ENCODE results near the gene LYPLAL1. TPM values are rescaled to one million over a fixed set of nuclear protein-coding genes. Genes with fewer than 3 reads are reported as not detected.

LYPLAL1 gene
- total RNA-seq, 2 donors from 2014 or later: 27.6 to 35.7 TPM

DNA sequence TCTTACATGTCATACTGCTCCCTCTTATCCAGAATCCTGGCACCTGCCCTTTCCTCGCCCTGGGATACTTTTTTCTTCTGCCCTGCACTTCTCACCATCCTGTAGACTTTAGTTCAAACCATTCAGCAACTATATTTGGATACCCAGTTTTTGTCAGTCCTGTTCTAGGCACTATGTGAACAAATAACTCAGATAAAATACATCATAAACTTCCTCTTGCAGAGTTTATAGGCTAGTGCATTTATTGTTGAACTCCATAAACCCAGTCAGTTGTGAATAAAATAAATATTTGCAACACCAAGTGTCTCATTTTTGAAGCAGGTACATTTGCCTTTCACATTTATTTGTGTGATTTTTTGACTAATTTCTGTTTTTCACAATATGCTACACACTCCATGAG is 4.3 kb downstream of the LYPLAL1 start:
- peaks cover 5% of the 10 kb centered on the region for H3K36me3 ChIP-seq (ENCODE audit: control insufficient read depth, insufficient read depth, low read length)
- no peaks in the 10 kb centered on the region for H3K9me3 ChIP-seq (ENCODE audit: control insufficient read depth, low read length)
- DNase-seq: no peak
- no peak overlapping the region for H3K4me3 ChIP-seq (ENCODE audit: low read length)
- H3K36me3 Mint-ChIP-seq (ENCODE audit: low read depth): peaks cover 2% of the 10 kb centered on the region
- TF ChIP-seq, protein P1, sequence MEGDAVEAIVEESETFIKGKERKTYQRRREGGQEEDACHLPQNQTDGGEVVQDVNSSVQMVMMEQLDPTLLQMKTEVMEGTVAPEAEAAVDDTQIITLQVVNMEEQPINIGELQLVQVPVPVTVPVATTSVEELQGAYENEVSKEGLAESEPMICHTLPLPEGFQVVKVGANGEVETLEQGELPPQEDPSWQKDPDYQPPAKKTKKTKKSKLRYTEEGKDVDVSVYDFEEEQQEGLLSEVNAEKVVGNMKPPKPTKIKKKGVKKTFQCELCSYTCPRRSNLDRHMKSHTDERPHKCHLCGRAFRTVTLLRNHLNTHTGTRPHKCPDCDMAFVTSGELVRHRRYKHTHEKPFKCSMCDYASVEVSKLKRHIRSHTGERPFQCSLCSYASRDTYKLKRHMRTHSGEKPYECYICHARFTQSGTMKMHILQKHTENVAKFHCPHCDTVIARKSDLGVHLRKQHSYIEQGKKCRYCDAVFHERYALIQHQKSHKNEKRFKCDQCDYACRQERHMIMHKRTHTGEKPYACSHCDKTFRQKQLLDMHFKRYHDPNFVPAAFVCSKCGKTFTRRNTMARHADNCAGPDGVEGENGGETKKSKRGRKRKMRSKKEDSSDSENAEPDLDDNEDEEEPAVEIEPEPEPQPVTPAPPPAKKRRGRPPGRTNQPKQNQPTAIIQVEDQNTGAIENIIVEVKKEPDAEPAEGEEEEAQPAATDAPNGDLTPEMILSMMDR (conservative IDR thresholded peaks at IDR 0.05): no peak
- H3K9ac ChIP-seq (ENCODE audit: extremely low read depth, low read length, poor library complexity, severe bottlenecking): no peak overlapping the region
- H3K4me1 Mint-ChIP-seq: peaks cover 17% of the 10 kb centered on the region
- no peak overlapping the region for H3K27ac Mint-ChIP-seq
- no peaks in the 10 kb centered on the region for H3K27me3 Mint-ChIP-seq (ENCODE audit: insufficient read depth)
- H3K9me3 Mint-ChIP-seq: no peaks in the 10 kb centered on the region
- no peaks in the 10 kb centered on the region for H3K27me3 ChIP-seq (ENCODE audit: control insufficient read depth, insufficient read depth, low read length, poor library complexity, severe bottlenecking)
- no peaks in the 10 kb centered on the region for H3K4me1 ChIP-seq (ENCODE audit: control insufficient read depth, insufficient read depth, low read length)
- WGBS, 2 experiments (ENCODE audit: insufficient coverage in 1 of 2, insufficient read length in 1 of 2): 93 to 100% methylated on average over 1 of the region's 1 CpG
- no peak overlapping the region for H3K27ac ChIP-seq (ENCODE audit: low read depth, low read length)
- H3K4me3 Mint-ChIP-seq: no peak overlapping the region

DNA sequence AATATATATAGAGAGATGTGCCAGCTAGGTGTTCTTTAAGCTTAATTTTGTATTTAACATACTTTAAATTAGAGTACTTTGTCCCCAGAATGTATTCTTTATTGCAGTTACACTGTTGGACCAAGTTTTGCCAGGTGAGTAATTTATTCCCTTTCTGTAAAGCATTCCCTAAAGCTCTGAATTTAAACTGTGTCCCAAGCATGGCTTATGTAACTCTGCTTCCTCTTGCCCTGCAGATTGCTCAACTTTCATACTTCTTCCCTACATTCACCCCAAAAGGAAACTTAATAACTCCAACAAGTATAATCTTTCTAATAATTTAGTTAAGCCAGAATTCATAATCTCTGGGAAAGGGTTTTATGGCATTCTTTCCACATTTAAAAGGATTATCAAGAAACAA is 5.6 kb downstream of the LYPLAL1 start:
- Mint-ChIP-seq H3K9me3 (no peaks in the 10 kb centered on the region), H3K36me3 (ENCODE audit: low read depth) (peaks cover 3% of the 10 kb centered on the region), H3K27me3 (ENCODE audit: insufficient read depth) (no peaks in the 10 kb centered on the region), H3K4me1 (peaks cover 17% of the 10 kb centered on the region), H3K27ac (no peak overlapping the region), H3K4me3 (no peak overlapping the region)
- H3K4me1 ChIP-seq (ENCODE audit: control insufficient read depth, insufficient read depth, low read length): no peaks in the 10 kb centered on the region
- no peak overlapping the region for H3K4me3 ChIP-seq (ENCODE audit: low read length)
- no peak overlapping the region for H3K27ac ChIP-seq (ENCODE audit: low read depth, low read length)
- peaks cover 5% of the 10 kb centered on the region for H3K36me3 ChIP-seq (ENCODE audit: control insufficient read depth, insufficient read depth, low read length)
- TF ChIP-seq, protein P1 (conservative IDR thresholded peaks at IDR 0.05): no peak
- DNase-seq: no peak
- H3K9ac ChIP-seq (ENCODE audit: extremely low read depth, low read length, poor library complexity, severe bottlenecking): no peak overlapping the region
- no peaks in the 10 kb centered on the region for H3K27me3 ChIP-seq (ENCODE audit: control insufficient read depth, insufficient read depth, low read length, poor library complexity, severe bottlenecking)
- no peaks in the 10 kb centered on the region for H3K9me3 ChIP-seq (ENCODE audit: control insufficient read depth, low read length)

DNA sequence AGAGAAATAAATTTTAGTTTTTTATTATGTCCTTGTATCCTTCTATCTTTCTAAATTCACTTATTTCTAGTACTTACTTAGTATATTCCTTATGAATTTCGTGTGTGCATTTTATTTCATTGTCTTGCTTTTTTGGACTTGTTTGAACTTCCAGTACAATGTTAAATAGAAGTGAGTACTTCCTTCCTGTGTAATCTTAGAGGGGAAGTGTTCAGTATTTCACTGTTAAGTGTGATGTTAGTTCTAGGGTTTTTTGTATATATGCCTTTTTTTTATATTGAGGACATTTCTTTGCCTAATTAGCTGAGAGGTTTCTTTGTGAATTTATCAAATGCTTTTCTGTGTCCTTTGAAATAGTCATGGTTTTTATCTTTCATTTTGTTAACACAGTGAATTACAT is 10.7 kb downstream of the LYPLAL1 start:
- no peak overlapping the region for H3K4me3 ChIP-seq (ENCODE audit: low read length)
- no peak overlapping the region for H3K9ac ChIP-seq (ENCODE audit: extremely low read depth, low read length, poor library complexity, severe bottlenecking)
- Mint-ChIP-seq H3K4me1 (peaks cover 9% of the 10 kb centered on the region), H3K9me3 (no peaks in the 10 kb centered on the region), H3K36me3 (ENCODE audit: low read depth) (peaks cover 8% of the 10 kb centered on the region), H3K4me3 (no peak overlapping the region), H3K27ac (no peak overlapping the region), H3K27me3 (ENCODE audit: insufficient read depth) (no peaks in the 10 kb centered on the region)
- no peaks in the 10 kb centered on the region for H3K9me3 ChIP-seq (ENCODE audit: control insufficient read depth, low read length)
- TF ChIP-seq, protein P1 (conservative IDR thresholded peaks at IDR 0.05): no peak
- H3K36me3 ChIP-seq (ENCODE audit: control insufficient read depth, insufficient read depth, low read length): peaks cover 5% of the 10 kb centered on the region
- no peak for DNase-seq
- 83% methylated on average over 1 of the region's 1 CpG; no CpG with 5 or more reads in 1 of the 2 experiments for WGBS, 2 experiments (ENCODE audit: insufficient coverage in 1 of 2, insufficient read length in 1 of 2)
- no peaks in the 10 kb centered on the region for H3K27me3 ChIP-seq (ENCODE audit: control insufficient read depth, insufficient read depth, low read length, poor library complexity, severe bottlenecking)
- H3K4me1 ChIP-seq (ENCODE audit: control insufficient read depth, insufficient read depth, low read length): no peaks in the 10 kb centered on the region
- no peak overlapping the region for H3K27ac ChIP-seq (ENCODE audit: low read depth, low read length)
